WTC11 (cell line): ENCODE measurements around the gene SLC44A3.

Source experiments
- CREM ChIP-seq: sonication (generic); formaldehyde crosslinking; IDR thresholded peaks from 2 replicates; pipeline ENCODE4 v1.8.1; 2022; ENCODE audit warnings: mild to moderate bottlenecking, missing genetic modification reagents, moderate library complexity
- ERG ChIP-seq: fragments of 250-450 bp; sonication (Bioruptor Pico); IDR thresholded peaks from 2 replicates; pipeline ENCODE4 v1.8.0; 2021; ENCODE audit warnings: mild to moderate bottlenecking
- IRF2 ChIP-seq: sonication (generic); formaldehyde crosslinking; IDR thresholded peaks from 2 replicates; pipeline ENCODE4 v1.8.0; 2022; ENCODE audit warnings: low read depth, missing genetic modification reagents, borderline replicate concordance
- NR1H2 ChIP-seq: sonication (generic); formaldehyde crosslinking; IDR thresholded peaks from 2 replicates; pipeline ENCODE4 v1.9.0; 2021; ENCODE audit warnings: mild to moderate bottlenecking, moderate library complexity, missing genetic modification reagents
- NR2C2 ChIP-seq: sonication (generic); formaldehyde crosslinking; IDR thresholded peaks from 2 replicates; pipeline ENCODE4 v1.8.0; 2022; ENCODE audit warnings: mild to moderate bottlenecking, missing genetic modification reagents
- PREB ChIP-seq: sonication (generic); formaldehyde crosslinking; IDR thresholded peaks from 2 replicates; pipeline ENCODE4 v1.8.1; 2022; ENCODE audit warnings: mild to moderate bottlenecking, missing genetic modification reagents, moderate library complexity, borderline replicate concordance
- SOX15 ChIP-seq: fragments of 250-450 bp; sonication (Bioruptor Pico); IDR thresholded peaks from 2 replicates; pipeline ENCODE4 v1.9.0; 2021; ENCODE audit warnings: mild to moderate bottlenecking
- SP1 ChIP-seq: sonication (generic); formaldehyde crosslinking; conservative IDR thresholded peaks from 2 replicates; pipeline ENCODE4 v1.8.1; 2022; ENCODE audit warnings: missing genetic modification reagents
- ZNF263 ChIP-seq: sonication (generic); formaldehyde crosslinking; IDR thresholded peaks from 2 replicates; pipeline ENCODE4 v1.8.1; 2022; ENCODE audit warnings: low read depth, mild to moderate bottlenecking, moderate library complexity, missing genetic modification reagents
- TF ChIP-seq, protein P1 (sequence below): fragments of 200-600 bp; IDR thresholded peaks from 2 replicates; pipeline ENCODE4 v1.8.0; 2022; ENCODE audit warnings: antibody characterized with exemption

- TF ChIP-seq PREB (CRISPR knock-in tag): no peak
- TF ChIP-seq, protein P1, sequence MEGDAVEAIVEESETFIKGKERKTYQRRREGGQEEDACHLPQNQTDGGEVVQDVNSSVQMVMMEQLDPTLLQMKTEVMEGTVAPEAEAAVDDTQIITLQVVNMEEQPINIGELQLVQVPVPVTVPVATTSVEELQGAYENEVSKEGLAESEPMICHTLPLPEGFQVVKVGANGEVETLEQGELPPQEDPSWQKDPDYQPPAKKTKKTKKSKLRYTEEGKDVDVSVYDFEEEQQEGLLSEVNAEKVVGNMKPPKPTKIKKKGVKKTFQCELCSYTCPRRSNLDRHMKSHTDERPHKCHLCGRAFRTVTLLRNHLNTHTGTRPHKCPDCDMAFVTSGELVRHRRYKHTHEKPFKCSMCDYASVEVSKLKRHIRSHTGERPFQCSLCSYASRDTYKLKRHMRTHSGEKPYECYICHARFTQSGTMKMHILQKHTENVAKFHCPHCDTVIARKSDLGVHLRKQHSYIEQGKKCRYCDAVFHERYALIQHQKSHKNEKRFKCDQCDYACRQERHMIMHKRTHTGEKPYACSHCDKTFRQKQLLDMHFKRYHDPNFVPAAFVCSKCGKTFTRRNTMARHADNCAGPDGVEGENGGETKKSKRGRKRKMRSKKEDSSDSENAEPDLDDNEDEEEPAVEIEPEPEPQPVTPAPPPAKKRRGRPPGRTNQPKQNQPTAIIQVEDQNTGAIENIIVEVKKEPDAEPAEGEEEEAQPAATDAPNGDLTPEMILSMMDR: no peak
- TF ChIP-seq IRF2: no peak
- TF ChIP-seq SP1 (CRISPR knock-in tag): no peak
- TF ChIP-seq CREM (CRISPR knock-in tag): no peak
- no peak for TF ChIP-seq SOX15 (CRISPR knock-in tag)
- TF ChIP-seq ERG (CRISPR knock-in tag): no peak
- no peak for TF ChIP-seq ZNF263
- TF ChIP-seq NR1H2 (CRISPR knock-in tag): no peak
- no peak for TF ChIP-seq NR2C2 (CRISPR knock-in tag)
These were observed 52.8 kb downstream of the SLC44A3 start for GRCh38 chr1:94872771-94873495.
